Measurements from ENCODE around the gene FILIP1. TPM values are rescaled to one million over a fixed set of nuclear protein-coding genes. Genes with fewer than 3 reads are reported as not detected.
A peak's percentile ranks its signal among the peaks of the same experiment; 100 is the strongest.

FILIP1 gene
- total and polyA plus RNA-seq, 2 of the 4 experiments (the other 2 are of a cell fraction): under 0.01 to 0.03 TPM

GRCh38 chr6:75486850-75487518 is 6.6 kb downstream of the FILIP1 start:
- TF ChIP-seq CHD1 (IDR thresholded peaks at IDR 0.05; ENCODE audit: low read depth, low read length): no peak
- no peak overlapping the region for H4K5ac ChIP-seq (ENCODE audit: low read depth, low read length)
- no peak overlapping the region for H3K27ac ChIP-seq (ENCODE audit: insufficient read depth, low read length)
- no peak overlapping the region for H2BK20ac ChIP-seq (ENCODE audit: low read depth, low read length)
- H4K20me1 ChIP-seq (ENCODE audit: insufficient read depth, low read length): no peaks in the 10 kb centered on the region
- H3K4ac ChIP-seq (ENCODE audit: low read depth, low read length): no peak overlapping the region
- no peaks in the 10 kb centered on the region for H3K9me1 ChIP-seq (ENCODE audit: insufficient read depth, low read length)
- H4K8ac ChIP-seq (ENCODE audit: low read depth in 2 of 2, low read length in 2 of 2): no peak overlapping the region
- dilution Hi-C loops (cut with HindIII; ENCODE audit: low sequenced_read_pairs, unreplicated experiment): no loop called here
- H2BK120ac ChIP-seq (ENCODE audit: low read depth, low read length): no peak overlapping the region
- in situ Hi-C loops (cut with MboI; ENCODE audit: low sequenced_read_pairs): no loop called here
- no peak overlapping the region for H3K4me2 ChIP-seq (ENCODE audit: low read depth, low read length)
- no peak overlapping the region for H3K9ac ChIP-seq (ENCODE audit: low read depth, low read length)
- intact Hi-C loops (cut with micrococcal nuclease): no loop called here
- DNase-seq (no peak), ATAC-seq (ENCODE audit: low read depth) (no peak)
- no peaks in the 10 kb centered on the region; the same call in 1 of the 2 replicates for H3K27me3 ChIP-seq (ENCODE audit: control insufficient read depth, insufficient read depth, low read length)
- H2BK15ac ChIP-seq (ENCODE audit: low read depth, low read length): no peak overlapping the region
- H3K23ac ChIP-seq (ENCODE audit: low read depth, low read length): no peak overlapping the region
- H2AK5ac ChIP-seq (ENCODE audit: low read depth, low read length): no peak overlapping the region
- no peak overlapping the region for H3K4me3 ChIP-seq (ENCODE audit: insufficient read depth, low read depth, low read length)
- H3K36me3 ChIP-seq (ENCODE audit: control insufficient read depth, insufficient read depth, low read length): no peaks in the 10 kb centered on the region
- no peak overlapping the region for H4K91ac ChIP-seq (ENCODE audit: insufficient read depth, low read depth, low read length)
- no peak overlapping the region for H2BK5ac ChIP-seq (ENCODE audit: low read depth, low read length, poor library complexity, severe bottlenecking)
- CTCF ChIA-PET: no interaction called here
- H3K4me1 ChIP-seq (ENCODE audit: control insufficient read depth, insufficient read depth, low read length): peaks cover 3% of the 10 kb centered on the region; the same call in 1 of the 2 replicates
- H2AFZ ChIP-seq (replicated peaks; ENCODE audit: low read length, poor library complexity): no peak overlapping the region
- POLR2A ChIA-PET (ENCODE audit: unreplicated experiment): no interaction called here
- no peak overlapping the region for H3K18ac ChIP-seq (ENCODE audit: low read depth, low read length)
- no TSS peak for BruUV-seq (replicated peaks)
- H3K9me3 ChIP-seq (ENCODE audit: control insufficient read depth, insufficient read depth, low read length): no peaks in the 10 kb centered on the region
- H3K79me1 ChIP-seq (ENCODE audit: low read depth in 1 of 2, low read length in 2 of 2): no peaks in the 10 kb centered on the region
- H3K56ac ChIP-seq (ENCODE audit: extremely low read depth, insufficient read depth, low read length): no peak overlapping the region
- 100% methylated on average over 5 of the region's 6 CpGs; no CpG with 5 or more reads in 1 of the 2 experiments for WGBS, 2 experiments (ENCODE audit: extremely low coverage in 2 of 2, insufficient read length in 1 of 2)
- H2AK9ac ChIP-seq (replicated peaks; ENCODE audit: low read depth, low read length, poor library complexity): no peak overlapping the region
- 0 out of 2 replicates have a peak overlapping the region, but pooled peaks have one; percentile 7 for H3K14ac ChIP-seq (replicated peaks; ENCODE audit: low read depth, low read length)

All from IMR-90 (cell line).